Subcutaneous adipose tissue (tissue), 4 donors: ENCODE measurements around the gene MRO. TPM values are rescaled to one million over a fixed set of nuclear protein-coding genes. Genes with fewer than 3 reads are reported as not detected.

Source experiments
- total RNA-seq, 4 donors: library from RNA; depleted of rRNA; stranded (reverse); fragments of >200 nt; gene quantifications; one replicate each; pipeline ENCODE4 v1.1.0, GENCODE V29; 2016
- TF ChIP-seq, protein P1 (sequence below): fragments of 450-650 bp; IDR thresholded peaks from one replicate; pipeline ENCODE4 v1.5.1; 2016; ENCODE audit warnings: low read depth, mild to moderate bottlenecking, control low read depth, antibody characterized with exemption, moderate library complexity

Gene MRO
- total RNA-seq, 4 donors from 2014 or later: 0.49 to 3.2 (median 1.7) TPM

DNA sequence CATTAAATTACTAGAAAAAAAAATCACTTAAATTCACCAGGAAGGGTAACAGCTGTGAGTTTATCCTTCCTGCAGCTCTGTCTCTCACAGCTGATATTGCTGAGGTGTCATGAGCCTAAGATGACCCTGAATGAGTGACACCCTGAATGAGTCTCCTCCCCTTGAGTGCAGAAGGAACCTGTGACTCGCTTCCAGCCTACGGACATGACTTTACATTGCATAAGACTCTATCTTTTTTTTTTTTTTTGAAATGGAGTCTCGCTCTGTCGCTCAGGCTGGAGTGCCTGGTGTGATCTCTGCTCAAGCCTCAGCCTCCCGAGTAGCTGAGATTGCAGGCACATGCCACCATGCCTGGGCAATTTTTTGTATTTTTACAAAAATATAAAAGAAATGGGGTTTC is 14.1 kb downstream of the MRO start:
- TF ChIP-seq, protein P1, sequence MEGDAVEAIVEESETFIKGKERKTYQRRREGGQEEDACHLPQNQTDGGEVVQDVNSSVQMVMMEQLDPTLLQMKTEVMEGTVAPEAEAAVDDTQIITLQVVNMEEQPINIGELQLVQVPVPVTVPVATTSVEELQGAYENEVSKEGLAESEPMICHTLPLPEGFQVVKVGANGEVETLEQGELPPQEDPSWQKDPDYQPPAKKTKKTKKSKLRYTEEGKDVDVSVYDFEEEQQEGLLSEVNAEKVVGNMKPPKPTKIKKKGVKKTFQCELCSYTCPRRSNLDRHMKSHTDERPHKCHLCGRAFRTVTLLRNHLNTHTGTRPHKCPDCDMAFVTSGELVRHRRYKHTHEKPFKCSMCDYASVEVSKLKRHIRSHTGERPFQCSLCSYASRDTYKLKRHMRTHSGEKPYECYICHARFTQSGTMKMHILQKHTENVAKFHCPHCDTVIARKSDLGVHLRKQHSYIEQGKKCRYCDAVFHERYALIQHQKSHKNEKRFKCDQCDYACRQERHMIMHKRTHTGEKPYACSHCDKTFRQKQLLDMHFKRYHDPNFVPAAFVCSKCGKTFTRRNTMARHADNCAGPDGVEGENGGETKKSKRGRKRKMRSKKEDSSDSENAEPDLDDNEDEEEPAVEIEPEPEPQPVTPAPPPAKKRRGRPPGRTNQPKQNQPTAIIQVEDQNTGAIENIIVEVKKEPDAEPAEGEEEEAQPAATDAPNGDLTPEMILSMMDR: no peak

DNA sequence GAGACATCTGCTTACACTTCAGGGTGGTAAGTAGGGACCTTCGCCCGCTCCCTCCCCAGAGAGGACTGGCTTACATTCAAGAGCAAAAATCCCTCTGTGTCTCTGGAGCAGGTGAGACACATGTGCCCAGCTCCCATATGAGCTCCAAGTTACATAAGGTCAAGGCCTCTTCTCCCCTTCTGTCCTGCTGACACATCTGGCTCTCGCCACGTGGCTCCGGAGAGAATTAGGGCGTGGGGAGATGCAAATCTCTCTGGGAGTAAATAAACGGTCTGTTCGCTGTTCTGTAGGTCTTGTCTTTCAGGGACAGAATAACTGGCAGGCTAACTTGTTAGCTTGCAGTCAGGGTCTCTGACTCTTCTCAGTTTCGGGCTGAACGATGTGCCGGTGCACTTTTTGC is 16.2 kb downstream of the MRO start:
- TF ChIP-seq, protein P1: no peak

DNA sequence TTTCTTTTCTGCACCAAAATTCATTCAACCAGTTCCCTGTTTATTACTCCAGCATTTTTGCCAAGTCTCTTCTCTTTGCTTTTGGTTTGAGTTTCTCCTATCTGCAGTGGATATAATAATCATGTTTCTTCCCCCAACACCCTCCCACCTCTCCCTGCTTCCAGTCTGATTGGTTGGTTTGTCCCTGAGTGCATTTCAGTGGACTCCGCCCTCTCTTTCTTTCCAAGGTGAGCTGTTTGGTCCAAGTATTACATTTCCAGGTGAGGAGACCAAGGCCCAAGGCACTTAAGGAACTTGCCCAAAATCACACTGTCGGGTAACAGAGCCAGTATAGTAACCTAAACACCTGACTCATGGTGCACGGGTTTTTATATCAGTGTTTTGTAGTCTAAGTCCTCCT is 17.7 kb downstream of the MRO start:
- TF ChIP-seq, protein P1: no peak

DNA sequence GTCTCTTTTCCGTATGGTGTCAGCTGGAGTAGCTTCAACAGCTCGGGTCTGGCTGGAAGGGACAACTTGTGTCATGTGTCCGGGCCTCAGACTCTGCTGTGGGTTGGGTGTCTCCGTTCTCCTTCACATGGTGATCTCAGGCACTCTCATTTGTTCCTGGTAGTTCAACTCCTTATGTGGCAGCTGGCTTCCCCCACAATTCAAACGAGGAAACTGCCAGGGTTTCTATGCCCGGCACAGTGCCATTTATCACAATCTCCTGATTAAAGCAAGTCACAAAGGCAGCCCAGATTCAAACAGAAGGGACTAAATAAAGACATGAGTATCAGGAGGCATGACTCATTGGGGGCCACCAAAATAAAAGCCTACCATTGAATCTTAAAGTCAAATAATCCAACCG is 22.7 kb downstream of the MRO start:
- TF ChIP-seq, protein P1: no peak

DNA sequence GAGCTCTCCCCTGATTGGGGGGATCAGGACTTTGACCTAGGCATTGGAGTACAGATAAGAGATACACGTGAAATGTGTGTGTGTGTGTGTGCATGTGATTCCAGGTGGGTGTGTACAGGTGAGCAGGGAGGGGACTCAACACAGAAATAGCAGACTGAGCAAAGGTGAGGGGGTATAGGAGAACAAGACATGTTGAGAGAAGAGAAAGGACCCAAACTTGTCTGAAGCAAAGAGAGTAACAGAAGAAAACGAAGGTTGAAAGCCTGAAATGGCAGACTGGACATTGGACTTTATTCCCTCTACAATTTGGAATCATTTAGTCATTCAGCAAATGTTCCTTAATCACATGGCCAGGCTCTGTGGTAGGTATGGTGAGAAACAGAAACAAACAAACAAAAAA is 23.3 kb downstream of the MRO start:
- TF ChIP-seq, protein P1: no peak

DNA sequence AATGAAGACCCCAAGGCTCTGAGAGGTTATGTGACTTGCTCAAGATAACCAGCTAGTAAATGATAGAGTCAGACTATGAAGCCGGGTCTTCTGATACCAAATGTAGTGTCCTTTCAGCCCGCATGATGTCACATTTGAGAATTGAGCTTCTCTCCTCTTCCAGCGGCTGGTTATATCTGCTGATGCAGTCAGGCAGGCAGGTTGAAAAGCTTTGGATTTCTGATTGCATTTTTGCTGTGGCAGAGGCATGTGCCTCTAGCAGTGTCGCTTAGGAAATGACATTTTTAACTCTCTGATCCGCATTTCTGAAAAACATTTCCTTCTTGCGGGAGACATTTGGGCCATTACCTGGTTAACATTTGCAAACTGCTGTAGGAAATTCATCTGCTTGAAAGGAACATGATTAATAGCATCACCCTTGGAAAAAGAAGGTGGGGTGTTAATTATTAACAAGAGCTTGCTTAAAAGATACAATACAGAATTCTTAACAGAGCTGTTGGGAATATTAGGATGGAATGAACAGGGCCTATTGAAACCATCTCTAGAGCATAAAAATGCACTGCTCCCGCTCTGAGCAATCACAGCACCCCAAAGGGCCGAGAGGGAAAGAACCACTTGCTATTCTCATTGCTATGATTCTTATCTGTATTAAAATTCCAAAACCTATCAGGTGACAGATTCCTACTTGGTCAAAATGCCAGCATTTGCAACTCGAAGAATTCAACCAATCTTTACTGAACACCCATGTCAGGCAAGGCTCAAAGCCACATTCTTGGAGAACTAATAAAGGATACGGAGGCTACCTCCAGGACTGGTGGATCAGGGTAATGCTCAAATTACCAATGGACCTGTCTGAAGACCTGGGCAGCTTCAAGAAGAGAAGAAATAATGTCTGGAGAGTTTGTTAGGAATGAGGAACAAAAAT is 25.9 kb downstream of the MRO start:
- TF ChIP-seq, protein P1: no peak

DNA sequence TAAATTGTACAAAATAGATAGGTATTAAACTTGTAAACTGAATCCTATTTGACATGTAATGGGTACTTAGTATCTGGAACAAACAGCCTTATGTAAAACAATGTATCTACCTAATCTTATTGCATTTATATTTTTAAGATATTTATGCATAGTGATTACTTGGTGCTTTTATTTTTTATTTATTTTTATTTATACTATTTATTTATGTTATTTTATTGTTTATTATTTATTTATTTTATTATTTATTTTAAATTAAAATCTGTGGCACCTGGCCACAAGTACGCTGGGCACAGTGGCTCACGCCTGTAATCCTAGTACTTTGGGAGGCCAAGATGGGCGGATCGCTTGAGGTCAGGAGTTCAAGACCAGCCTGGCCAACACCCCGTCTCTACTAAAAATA is 26.9 kb downstream of the MRO start:
- TF ChIP-seq, protein P1: no peak
